ENCODE data around the gene CYP4A22.

The CYP4A22 gene

DNA sequence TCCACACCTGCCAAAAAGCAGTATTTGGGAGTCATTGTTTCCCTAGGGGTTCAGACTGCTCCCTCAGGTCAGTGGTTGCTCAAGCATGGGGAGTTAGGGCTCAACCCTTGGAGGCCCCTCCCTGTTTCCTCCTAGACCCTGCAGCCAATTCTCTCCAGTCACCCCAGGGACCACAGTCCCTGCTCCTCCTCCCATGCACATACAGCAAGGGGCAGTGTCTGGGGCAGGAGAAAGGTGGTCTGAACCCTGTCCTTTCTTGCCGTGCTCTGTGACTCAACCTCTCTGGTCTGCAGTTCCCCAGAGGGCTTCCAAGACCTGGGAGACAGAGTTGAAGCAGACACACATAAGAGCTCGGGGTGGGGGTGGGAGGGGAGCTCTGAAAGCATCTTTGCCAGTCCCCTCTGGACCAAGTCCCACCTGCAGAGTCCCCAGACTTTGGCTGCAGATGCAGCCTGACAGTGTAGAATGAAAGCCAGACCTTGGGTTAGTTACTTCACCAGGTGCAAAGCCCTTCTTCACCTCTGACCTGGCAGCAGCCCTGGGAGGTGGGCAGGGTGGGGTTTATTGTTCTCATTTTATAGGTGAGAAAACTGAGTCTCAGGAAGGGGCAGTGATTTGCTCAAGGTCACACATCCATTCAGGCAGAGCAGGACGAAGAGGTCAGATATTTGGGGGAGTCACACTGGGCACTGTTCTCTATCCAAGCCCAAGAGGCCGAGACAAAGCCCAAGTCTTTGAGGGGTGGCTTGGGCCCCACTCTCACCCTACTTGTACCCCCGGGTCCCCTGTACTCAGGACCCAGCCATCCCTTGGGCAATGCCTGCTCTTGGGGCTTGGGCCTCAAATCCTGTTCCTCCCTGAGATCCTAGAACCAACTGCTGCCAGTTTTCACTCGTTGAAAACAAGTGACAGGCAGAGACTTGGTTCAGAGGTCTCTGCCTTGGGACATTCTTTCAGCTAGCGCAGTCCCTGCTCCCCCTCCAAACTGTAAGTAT lies 51.8 kb downstream of the CYP4A22 start:
- Histone ChIP-seq H3K27me3 (ENCODE audit: insufficient read depth, low read depth) (no peaks in the 10 kb centered on the region), H4K20me1 (ENCODE audit: insufficient read depth) (no peaks in the 10 kb centered on the region), H3K79me2 (ENCODE audit: insufficient read depth, low read depth) (no peaks in the 10 kb centered on the region), H3K9ac (no peak overlapping the region), H3K27ac (no peak overlapping the region), H3K4me2 (no peak overlapping the region), H2AFZ (ENCODE audit: low read depth) (no peak overlapping the region), H3K36me3 (ENCODE audit: insufficient read depth) (no peaks in the 10 kb centered on the region), H3K4me1 (ENCODE audit: low read depth, poor library complexity, severe bottlenecking) (no peaks in the 10 kb centered on the region), H3K4me3 (IDR thresholded peaks at IDR 0.05; ENCODE audit: insufficient read depth, low read depth, low read length) (no peak overlapping the region)
- TF ChIP-seq, protein P1, sequence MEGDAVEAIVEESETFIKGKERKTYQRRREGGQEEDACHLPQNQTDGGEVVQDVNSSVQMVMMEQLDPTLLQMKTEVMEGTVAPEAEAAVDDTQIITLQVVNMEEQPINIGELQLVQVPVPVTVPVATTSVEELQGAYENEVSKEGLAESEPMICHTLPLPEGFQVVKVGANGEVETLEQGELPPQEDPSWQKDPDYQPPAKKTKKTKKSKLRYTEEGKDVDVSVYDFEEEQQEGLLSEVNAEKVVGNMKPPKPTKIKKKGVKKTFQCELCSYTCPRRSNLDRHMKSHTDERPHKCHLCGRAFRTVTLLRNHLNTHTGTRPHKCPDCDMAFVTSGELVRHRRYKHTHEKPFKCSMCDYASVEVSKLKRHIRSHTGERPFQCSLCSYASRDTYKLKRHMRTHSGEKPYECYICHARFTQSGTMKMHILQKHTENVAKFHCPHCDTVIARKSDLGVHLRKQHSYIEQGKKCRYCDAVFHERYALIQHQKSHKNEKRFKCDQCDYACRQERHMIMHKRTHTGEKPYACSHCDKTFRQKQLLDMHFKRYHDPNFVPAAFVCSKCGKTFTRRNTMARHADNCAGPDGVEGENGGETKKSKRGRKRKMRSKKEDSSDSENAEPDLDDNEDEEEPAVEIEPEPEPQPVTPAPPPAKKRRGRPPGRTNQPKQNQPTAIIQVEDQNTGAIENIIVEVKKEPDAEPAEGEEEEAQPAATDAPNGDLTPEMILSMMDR (conservative IDR thresholded peaks at IDR 0.05; ENCODE audit: low read depth, low read length): no peak

DNA sequence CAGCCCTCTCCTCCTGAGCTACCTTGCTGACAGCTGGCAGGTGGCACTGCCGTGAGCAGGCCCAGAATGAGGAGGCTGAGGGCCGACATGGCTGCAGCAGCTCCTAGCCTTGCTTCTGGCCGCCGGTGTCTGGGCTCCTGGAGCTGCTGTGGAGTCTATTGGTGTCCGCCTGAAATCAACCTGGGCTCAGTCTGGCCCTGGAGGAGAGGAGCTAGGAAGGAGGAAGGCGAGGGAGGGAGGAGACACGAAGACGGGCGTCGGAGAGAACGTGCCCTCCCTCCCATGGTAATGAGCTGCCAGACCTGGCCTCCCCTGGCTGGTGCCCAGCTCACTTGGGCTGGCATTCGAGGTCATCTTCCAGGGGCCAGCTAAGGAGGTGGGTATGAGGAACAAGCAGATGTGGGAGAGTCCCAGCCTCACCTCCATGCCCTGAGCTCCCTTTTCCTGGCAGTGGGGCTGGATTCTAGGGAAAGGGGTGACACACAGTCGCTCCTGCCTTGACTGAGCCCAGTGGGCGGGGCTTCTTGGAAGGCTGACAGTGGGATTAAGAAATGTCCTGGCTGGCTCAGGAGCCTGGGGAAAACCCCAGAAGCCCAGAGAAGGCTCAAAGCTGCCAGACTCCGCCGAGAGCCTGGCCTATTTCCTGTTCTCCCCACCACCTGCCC lies 52.7 kb downstream of the CYP4A22 start, which contains the start of gene PDZK1IP1:
Gene PDZK1IP1, minus strand, starts transcription at position 193 of the 665 bp plus-strand sequence. Its CDS starts 104 bp downstream, at position 89.
- Histone ChIP-seq H3K4me1 (ENCODE audit: low read depth, poor library complexity, severe bottlenecking) (no peaks in the 10 kb centered on the region), H3K27ac (no peak within 1 kb of the TSS), H3K4me3 (IDR thresholded peaks at IDR 0.05; ENCODE audit: insufficient read depth, low read depth, low read length) (no peak within 1 kb of the TSS), H3K27me3 (ENCODE audit: insufficient read depth, low read depth) (no peaks in the 10 kb centered on the region), H2AFZ (ENCODE audit: low read depth) (no peak within 1 kb of the TSS), H3K36me3 (ENCODE audit: insufficient read depth) (no peaks in the 10 kb centered on the region), H3K9ac (no peak within 1 kb of the TSS), H4K20me1 (ENCODE audit: insufficient read depth) (no peaks in the 10 kb centered on the region), H3K79me2 (ENCODE audit: insufficient read depth, low read depth) (no peaks in the 10 kb centered on the region), H3K4me2 (no peak within 1 kb of the TSS)
- TF ChIP-seq, protein P1 (conservative IDR thresholded peaks at IDR 0.05; ENCODE audit: low read depth, low read length): no peak

DNA sequence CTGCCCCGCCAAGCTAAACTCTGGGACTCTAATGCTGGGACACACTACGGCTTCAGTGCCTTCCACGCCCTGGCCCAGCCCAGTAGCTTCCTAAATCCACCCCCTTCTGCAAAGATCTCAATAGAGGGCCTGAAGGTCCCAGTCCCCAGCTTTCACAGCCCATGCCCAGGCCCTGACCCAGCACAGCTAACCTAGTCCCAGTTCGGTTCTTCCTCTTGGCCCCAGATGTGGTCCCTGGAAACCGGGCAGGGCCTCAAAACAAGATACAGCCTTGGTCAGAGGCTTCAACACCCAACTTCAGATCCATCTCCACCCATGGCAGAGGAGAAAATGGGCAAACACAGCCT lies 53.2 kb downstream of the CYP4A22 start:
- no peaks in the 10 kb centered on the region for H3K36me3 ChIP-seq (ENCODE audit: insufficient read depth)
- no peak overlapping the region for H3K4me2 ChIP-seq
- no peaks in the 10 kb centered on the region for H4K20me1 ChIP-seq (ENCODE audit: insufficient read depth)
- H3K79me2 ChIP-seq (ENCODE audit: insufficient read depth, low read depth): no peaks in the 10 kb centered on the region
- no peaks in the 10 kb centered on the region for H3K4me1 ChIP-seq (ENCODE audit: low read depth, poor library complexity, severe bottlenecking)
- no peak overlapping the region for H2AFZ ChIP-seq (ENCODE audit: low read depth)
- H3K27me3 ChIP-seq (ENCODE audit: insufficient read depth, low read depth): no peaks in the 10 kb centered on the region
- TF ChIP-seq, protein P1 (conservative IDR thresholded peaks at IDR 0.05; ENCODE audit: low read depth, low read length): no peak
- H3K9ac ChIP-seq: no peak overlapping the region
- no peak overlapping the region for H3K4me3 ChIP-seq (IDR thresholded peaks at IDR 0.05; ENCODE audit: insufficient read depth, low read depth, low read length)
- H3K27ac ChIP-seq: no peak overlapping the region

DNA sequence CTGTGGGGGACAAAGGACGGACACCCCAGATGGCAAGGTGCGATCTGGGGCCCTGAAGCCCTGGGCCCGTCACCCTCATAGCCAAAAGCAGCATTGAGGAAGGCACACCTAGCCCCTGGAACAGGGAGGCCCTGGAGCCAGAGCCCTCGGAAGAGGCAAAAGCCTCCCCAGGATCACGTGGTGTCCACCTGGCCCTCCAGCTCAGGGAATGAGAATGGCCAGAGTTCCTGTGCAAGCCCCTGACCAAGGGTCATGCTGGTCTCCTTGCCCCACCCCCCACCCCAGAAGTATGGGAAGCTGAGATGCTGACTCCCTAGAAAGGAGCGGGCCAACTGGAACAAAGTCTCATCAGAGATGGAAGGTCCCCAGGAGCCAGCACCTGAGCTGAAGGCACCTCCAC lies 53.6 kb downstream of the CYP4A22 start:
- Histone ChIP-seq H2AFZ (ENCODE audit: low read depth) (no peak overlapping the region), H3K4me3 (IDR thresholded peaks at IDR 0.05; ENCODE audit: insufficient read depth, low read depth, low read length) (no peak overlapping the region), H4K20me1 (ENCODE audit: insufficient read depth) (no peaks in the 10 kb centered on the region), H3K9ac (no peak overlapping the region), H3K4me1 (ENCODE audit: low read depth, poor library complexity, severe bottlenecking) (no peaks in the 10 kb centered on the region), H3K27me3 (ENCODE audit: insufficient read depth, low read depth) (no peaks in the 10 kb centered on the region), H3K27ac (no peak overlapping the region), H3K36me3 (ENCODE audit: insufficient read depth) (no peaks in the 10 kb centered on the region), H3K79me2 (ENCODE audit: insufficient read depth, low read depth) (no peaks in the 10 kb centered on the region), H3K4me2 (no peak overlapping the region)
- TF ChIP-seq, protein P1 (conservative IDR thresholded peaks at IDR 0.05; ENCODE audit: low read depth, low read length): no peak
